HG02852 (cell line): Measurements from ENCODE around the gene ZSCAN9.
A peak's percentile ranks its signal among the peaks of the same experiment; 100 is the strongest.

Experiments
- ATAC-seq: cut with Tn5 transposase; IDR thresholded peaks from one replicate; pipeline ENCODE4 v1.9.1; 2021; ENCODE audit warnings: mild to moderate bottlenecking, moderate library complexity; ENCODE audit not compliant: unreplicated experiment

Gene ZSCAN9

DNA sequence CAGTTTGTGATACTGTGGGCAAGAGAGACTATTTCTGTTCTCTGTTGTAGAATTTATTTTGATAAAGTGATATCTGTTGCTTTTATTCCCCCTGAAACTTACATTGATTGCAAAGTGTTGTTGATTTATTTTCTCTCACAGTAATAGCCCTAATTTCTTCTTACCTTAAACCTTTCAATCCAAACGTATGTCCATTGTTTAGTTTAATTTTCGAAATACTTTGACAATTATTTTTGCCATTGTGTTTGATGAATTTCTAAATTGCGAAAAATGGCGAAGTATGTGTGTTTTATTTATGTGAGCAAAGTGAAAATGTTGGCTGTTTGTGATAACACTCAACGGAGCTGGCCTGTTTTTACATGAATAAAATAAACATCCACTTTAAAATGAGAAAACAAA is 41.5 kb downstream of the ZSCAN9 start:
- ATAC-seq, result no peak

DNA sequence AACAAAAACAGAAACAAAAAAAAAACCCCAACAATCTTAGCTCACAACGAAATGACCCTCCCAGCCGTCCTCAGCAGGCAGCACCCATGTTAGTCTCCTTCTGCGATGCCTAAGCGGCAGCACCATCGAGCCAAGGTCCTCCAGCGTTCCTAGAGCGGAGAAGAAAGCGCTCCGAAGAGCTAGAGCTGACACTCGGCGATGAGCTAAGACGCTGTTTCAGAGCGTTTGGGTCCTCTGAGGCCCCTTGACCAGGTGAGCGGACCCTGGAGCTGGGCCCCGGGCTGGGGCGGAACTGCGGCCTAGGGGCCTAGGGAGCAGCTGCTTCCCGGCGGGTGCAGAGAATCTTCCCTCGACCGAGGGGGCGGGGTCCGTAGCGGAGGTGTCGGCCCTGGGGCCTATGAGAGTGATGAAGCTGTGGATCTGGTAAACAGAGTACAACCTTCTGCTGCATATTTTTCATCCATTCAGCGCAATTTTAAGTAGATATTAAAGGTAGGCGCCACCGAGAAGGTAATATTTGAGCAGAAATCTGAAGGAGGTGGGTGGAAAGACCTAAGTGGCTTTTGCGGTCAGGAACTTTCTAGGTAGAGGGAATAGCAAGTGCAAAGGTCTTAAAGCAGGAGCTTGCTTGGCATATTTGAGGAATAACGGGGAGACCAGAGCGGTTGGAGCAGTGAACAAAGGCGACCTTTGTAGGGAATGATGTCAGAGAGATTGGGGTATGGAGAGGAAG is 42.1 kb downstream of the ZSCAN9 start, which contains the start of gene ZSCAN26:
ZSCAN26 (plus strand) TSS at position 182 of the 733 bp plus-strand sequence. CDS start 4,777 bp downstream, outside the sequence.
- ATAC-seq, result peak; percentile 88

DNA sequence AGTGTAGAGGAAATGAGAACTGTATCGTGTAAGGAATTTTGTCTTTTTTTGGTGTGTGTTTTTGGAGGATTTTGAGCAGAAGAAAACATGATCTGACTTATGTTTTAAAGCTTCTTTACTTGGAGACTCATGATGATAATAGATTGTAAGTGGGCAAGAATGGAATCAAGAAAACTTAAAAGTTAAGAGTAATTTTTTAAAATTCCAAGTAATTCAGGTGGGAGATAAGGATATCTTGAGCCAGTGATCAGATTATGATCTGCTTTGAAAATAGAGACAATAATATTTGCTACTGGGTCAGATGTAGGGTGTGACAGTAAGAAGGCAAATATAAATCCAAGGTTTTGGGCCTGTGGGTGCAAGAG is 42.6 kb downstream of the ZSCAN9 start:
- no peak for ATAC-seq

DNA sequence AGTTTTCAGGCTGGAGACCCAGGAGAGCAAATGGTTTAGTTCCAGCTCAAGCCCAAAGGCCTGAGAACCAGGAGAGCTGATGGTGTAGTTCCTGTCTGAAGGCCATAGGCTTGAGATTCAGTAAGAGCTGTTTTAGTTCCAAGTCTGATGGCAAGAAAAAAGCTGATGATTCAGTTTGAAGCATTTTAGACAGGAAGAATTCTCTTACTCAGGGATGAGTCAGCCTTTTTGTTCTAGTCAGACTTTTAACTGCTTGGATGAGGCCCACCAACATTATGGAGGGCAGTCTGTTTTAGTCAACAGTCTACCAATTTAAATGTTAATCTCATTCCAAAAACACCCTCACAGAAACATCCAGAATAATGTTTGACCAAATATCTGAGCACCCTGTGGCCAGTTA is 44.4 kb downstream of the ZSCAN9 start:
- ATAC-seq, result no peak

DNA sequence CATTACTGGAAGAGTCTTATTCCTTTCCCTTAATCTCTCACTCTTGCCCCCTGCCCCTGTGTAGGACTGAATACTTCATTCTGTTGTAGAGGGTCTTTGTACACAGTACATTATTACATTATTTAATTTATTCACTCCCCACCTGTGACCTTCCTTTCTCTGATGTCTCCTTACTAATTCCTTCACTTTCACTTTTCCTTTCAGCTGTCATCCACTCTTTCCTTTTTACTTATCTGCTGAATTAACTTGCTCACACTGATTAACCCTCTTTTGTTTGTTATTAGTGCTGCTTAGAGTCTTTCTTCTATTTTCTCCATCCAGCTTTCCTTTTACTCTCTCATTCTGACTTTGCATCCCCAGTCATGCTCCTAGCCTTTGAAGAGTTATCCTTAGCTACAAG is 49.8 kb downstream of the ZSCAN9 start:
- no peak for ATAC-seq

DNA sequence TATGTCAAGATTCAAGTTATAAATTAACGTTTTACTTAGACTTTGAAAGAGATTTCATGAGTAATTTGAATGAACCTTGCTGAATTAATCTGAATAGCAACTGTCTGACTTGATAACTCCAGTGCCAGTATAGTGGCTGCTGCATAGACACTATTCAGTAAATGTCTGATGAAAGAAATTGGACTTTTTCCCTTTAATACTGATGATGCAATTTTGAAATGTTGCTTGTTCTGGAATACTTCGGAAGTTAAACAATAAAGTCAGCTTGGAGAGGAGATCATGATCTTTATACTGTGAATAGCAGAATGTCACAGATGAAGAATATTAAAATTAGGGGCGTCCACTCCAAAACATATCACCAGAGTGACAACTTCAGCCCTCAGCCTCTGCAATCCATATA is 52.7 kb downstream of the ZSCAN9 start:
- ATAC-seq, result no peak

DNA sequence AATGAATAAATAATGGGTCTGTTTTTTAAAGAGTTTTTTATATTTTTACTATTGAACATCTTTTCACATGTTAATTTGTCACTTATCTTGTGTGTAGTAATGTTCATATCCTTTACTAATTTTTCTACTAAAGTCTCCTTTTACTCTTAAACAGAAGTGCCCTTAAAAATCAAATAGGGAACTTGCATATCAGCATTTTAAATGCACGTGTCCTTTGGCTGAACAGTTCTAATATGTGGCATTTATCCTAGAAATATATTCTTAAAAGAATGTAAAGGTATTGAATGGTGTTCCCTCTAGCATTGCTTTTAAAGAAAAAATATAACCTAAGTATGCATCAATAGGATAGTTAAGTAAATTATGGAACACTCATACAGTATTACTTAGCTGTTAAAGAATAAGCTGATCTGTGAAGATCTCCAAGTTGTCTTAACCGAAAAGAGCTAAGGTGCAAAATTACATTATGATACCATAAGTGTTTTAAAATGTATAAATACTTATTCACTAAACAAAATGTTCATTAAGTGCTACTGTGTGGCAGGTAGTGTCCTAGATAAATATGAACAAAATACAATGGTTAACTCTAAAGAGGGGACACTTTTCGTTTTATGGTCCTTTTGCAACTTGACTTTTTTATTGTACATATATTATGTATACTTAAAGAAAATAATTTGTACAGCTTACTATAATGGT is 55.7 kb downstream of the ZSCAN9 start:
- ATAC-seq, result no peak

DNA sequence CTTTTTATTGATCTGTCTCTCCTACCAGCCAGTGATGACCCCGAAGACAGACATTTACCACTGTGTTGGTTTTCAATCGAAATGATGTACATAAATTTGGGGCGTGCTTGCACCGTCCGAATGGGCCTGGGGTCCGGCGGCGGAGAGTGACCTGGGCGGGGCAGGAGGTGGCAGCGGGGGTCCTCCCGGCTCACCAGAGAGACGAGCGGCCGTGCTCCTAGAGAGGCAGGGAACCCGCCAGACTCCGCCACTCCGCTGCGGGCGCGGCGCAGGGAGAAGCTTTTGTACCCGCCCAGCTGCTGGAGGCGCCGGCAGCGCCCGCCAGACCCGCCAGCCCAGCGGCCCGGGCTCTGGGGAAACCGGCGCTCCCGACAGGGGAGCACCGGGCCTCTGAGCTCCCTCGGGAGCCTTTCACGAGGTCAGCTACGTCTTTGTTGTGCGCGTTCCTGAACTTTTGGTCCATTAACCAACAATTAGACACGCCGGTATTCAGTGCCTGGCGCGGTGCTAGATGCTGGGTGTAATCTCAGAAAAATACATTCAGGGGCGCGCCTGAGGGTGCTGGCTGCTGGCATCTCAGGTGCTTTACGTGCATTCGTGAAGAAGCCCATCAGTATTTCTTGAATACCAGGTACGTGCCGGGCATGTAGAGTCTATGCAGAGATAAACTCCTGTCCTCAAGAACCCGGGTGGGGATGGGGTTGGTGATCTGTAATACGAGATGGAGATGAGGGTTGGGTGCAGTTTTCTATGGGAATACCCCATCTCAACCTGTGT is 56.4 kb downstream of the ZSCAN9 start, which contains the start of gene PGBD1:
PGBD1 (plus strand) TSS at position 285 of the 777 bp plus-strand sequence. CDS start 2,242 bp downstream, outside the sequence.
- peak; percentile 86 for ATAC-seq

DNA sequence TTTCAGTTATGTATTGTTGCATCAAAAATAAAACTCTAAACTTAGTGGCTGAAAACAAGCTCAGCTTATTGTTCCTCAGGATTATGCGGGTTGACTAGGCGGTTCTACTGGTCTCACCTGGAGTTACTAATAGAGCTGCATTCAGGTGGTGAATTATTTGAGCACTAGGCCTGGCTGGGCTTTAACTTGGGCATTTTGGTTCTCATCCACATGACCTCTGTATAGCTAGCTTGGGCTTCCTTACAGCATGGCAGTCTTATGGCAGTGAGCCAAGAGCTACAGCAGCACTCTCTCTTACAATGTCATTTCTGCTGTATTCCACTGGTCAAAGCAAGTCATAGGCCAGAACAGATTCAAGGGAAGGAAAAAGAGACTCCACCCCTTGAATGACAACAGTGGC is 57.9 kb downstream of the ZSCAN9 start:
- ATAC-seq, result no peak
